Stimulated activated CD4-positive, alpha-beta T cell treated with anti-CD3 and anti-CD28 coated beads, Interleukin-2, amount 100 ng/mL, for 48 hours (primary cell): ENCODE measurements around the gene PKP1.
"Not testable (repeated sequence)": the region's sequence is repeated elsewhere in the genome, so short reads cannot be mapped to it uniquely, and the experiment has no call there.

Source experiments
- DNase-seq, 2 donors: peaks; one replicate each; pipeline ENCODE4 v3.0.0-alpha.2; 2020

PKP1 gene, protein sequence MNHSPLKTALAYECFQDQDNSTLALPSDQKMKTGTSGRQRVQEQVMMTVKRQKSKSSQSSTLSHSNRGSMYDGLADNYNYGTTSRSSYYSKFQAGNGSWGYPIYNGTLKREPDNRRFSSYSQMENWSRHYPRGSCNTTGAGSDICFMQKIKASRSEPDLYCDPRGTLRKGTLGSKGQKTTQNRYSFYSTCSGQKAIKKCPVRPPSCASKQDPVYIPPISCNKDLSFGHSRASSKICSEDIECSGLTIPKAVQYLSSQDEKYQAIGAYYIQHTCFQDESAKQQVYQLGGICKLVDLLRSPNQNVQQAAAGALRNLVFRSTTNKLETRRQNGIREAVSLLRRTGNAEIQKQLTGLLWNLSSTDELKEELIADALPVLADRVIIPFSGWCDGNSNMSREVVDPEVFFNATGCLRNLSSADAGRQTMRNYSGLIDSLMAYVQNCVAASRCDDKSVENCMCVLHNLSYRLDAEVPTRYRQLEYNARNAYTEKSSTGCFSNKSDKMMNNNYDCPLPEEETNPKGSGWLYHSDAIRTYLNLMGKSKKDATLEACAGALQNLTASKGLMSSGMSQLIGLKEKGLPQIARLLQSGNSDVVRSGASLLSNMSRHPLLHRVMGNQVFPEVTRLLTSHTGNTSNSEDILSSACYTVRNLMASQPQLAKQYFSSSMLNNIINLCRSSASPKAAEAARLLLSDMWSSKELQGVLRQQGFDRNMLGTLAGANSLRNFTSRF

DNA sequence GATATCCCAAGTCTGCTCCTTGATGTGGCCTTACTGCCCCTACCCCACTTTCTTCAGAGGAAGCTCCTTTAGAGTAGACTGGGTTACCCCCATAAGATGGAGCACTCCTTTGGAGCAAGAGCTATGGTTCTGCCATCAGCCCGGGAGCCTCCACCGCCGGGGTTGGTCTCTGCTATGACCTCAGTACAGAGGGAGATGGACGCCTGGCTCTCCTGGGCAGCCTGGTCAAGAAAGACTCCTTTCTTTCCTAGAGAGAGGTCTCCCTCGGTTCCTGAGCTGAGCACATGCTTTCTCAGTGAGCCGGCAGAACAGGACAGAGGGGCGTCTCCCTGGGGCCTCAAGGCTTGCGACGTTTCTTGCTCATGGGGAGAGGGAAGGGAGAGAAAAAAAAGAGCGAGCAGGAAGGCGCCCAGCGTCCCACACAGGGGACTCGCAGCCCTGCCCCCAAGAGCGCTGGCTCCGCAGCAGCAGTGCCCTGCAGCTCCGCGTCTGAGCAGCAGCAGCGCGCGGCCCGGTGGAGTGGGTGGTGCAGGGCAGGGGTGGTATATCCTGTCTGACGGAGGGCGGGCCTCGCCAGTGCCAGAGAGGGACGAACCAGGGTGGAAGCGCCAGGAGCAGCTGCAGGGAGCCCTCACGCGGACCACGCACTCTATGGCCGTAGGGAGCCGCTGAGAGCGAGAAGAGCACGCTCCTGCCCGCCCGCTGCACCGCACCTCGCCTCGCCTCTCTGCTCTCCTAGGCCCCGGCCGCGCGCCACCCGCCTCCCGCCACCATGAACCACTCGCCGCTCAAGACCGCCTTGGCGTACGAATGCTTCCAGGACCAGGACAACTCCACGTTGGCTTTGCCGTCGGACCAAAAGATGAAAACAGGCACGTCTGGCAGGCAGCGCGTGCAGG is at the start of gene PKP1:
TSS of gene PKP1 (plus strand) at position 576 of the 899 bp plus-strand sequence. CDS start at position 773, 197 bp downstream.
- peak; percentile 3 to 15 for DNase-seq

GRCh38 chr1:201239646-201240045 is 43.7 kb upstream of the PKP1 start:
- DNase-seq = not testable (repeated sequence)

DNA sequence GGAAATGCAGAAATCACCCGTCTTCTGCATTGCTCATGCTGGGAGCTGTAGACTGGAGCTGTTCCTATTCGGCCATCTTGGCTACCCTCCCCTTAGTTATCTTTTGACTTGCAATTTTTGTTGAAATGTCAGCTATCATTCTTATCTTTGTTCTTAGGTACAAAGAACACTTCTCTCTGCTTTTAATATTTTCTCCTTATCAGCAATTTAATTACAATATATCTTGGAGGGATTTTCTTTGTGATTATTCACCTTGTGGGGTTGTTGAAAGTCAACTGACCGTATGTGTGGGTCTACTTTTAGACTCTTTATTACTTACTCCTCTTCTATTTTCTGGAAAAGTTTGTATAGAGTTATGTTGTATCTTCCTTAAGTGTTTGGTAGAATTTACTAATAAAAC is 43.1 kb upstream of the PKP1 start:
- no peak for DNase-seq

GRCh38 chr1:201241736-201242135 is 41.6 kb upstream of the PKP1 start:
- DNase-seq = no peak

DNA sequence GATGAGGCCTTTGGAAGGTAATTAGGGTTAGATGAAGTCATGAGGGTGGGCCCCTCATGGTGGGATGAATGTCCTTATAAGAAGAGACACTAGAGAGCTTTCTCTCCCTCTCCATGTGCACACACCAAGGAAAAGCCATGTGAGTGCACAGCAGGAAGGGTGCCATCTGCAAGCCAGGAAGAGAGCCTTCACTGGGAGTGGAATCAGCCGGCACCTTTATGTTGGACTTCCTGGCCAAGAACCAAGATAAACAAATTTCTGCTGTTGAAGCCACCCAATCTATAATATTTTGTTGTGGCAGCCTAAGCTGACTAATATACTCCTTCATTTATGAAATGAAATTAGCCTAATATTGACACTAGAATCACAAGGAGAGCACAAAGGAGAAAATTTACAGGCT is 38.2 kb upstream of the PKP1 start:
- no peak for DNase-seq

GRCh38 chr1:201248721-201249559 is 34.4 kb upstream of the PKP1 start:
- no peak for DNase-seq

DNA sequence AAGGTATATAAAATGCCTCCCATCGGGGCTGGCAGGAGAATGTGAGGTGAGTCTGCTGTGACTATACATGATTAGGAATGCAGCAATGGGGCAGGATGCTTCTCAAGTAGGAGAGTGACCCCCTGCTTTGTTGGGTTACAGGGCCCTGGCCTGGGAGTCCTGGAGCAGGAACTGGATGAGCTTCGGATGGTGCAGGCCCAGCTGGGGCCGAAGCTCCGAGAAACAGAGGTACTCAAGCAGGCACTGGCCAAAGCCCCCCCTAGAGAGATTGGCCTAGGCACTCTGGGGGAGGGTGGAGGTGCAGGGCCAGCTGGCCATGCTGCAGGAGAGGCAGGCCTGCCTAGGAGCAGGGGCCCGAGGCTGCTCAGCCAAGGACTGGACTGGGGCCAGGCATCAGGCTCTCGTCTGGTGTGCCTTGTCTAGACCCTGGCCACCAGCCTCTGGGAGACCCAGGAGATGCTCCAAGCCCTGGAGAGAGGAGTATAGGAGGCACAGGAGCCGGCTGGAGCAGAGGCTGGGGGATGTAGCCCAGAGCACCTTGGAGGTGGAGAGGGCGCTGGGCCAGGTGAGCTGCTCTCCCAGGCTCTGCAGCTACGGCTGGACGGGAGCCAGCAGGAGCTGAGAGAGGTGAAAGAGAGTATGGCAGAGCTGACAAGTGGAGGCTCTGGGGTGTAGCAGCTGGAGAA is 32.8 kb upstream of the PKP1 start:
- no peak for DNase-seq

DNA sequence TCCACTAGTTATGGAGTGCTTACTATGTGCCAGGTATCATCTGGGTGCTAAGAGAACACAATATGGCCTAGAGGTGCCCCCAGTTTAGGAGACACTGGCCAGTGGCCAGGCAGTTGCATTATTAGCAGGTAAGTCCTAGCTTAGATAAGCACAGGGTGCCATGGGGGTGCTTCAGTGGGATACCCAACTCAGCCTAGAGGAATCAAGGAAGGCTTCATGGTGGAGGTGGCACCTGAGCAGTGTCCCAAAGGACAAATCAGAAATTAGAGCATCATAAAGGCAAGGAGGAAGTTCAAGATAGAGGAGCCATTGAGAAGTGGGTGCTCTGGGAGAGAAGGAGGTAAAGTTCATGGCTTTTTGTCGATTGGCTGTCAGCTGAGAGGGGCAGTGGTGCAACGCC is 31.9 kb upstream of the PKP1 start:
- DNase-seq = no peak

GRCh38 chr1:201251851-201252430 is 31.4 kb upstream of the PKP1 start:
- no peak for DNase-seq

- no peak for DNase-seq
Measured at GRCh38 chr1:201252944-201253371, 30.3 kb upstream of the PKP1 start.

- no peak for DNase-seq
Measured at GRCh38 chr1:201253411-201253810, 29.9 kb upstream of the PKP1 start.

- DNase-seq = no peak
Measured at GRCh38 chr1:201253906-201254624, 29.2 kb upstream of the PKP1 start.

- peak; percentile 75 to 81 for DNase-seq
Measured at GRCh38 chr1:201254625-201255478, 28.5 kb upstream of the PKP1 start.

GRCh38 chr1:201255479-201256362 is 27.6 kb upstream of the PKP1 start:
- no peak for DNase-seq

DNA sequence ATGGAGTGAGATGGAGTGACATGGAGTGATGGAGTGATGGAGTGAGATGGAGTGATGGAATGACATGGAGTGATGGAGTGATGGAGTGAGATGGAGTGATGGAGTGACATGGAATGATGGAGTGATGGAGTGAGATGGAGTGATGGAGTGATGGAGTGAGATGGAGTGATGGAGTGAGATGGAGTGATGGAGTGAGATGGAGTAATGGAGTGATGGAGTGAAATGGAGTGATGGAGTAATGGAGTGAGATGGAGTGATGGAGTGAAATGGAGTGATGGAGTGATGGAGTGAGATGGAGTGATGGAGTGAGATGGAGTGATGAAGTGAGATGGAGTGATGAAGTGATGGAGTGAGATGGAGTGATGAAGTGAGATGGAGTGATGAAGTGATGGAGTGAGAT is 25.2 kb upstream of the PKP1 start:
- DNase-seq = not testable (repeated sequence)

DNA sequence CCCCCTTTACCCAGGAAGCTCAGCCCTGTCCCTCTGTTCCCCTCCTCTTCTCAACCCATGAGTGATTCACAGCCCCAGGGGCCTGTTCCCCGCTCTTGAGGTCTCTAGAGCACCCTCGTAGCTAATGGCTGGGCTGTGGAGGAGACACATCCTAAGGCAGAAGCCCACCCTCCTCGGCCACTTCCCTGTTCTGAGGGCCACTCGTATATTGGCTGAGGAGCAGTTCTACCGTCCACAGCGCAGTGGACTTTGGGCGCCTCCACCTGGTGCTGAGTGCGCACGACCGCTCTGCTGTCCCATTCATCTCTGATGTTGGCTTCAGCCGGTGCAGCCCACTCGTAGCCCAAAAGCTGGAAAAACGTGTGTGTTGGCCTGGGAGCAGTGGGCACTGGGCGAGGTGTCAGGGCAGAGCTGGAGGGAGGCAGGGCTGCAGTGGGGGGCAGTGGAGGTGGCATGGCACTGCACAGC is 24.5 kb upstream of the PKP1 start:
- no peak for DNase-seq

DNA sequence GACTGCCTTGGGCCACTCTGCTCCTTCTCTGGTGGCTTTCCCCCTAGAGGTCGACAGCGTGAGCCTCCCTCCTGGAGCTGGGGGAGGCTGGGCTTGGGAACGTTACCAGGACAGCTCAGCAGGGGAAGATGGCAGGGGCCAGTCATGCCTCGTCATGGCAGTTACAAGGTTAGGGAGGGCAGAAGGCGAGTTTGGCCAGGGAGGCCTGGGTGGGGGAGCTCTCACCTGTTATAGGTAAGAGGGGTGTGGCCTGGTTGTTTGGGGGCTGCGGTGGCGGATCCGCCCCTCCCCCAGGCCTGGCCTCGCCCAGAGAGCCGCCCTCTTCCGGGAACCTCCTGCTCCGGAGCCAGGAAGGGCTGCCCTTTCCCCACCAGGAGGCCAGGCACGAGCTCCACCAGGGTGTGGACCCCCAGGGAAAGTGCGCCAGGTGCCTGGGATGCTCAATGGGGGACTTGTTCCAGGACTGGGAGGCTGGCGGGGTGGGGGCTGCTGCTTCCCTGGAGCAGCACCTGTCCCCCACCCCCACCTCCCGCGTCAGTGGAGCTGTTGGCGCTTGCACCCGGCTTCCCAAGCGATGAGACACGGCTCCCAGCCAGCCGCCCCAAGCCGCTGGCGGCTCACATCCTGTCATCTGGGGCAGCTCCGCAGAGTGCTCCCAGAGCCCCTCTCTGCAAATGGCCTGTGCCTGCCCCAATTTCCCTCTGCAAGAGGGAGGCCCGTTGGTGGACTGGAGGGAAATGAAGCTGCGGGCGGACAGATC is 23.6 kb upstream of the PKP1 start:
- no peak for DNase-seq

- no peak for DNase-seq
Measured at GRCh38 chr1:201260236-201260590, 23.1 kb upstream of the PKP1 start.
